Trophoblast cell (in vitro differentiated cells and primary cell): ENCODE results near the gene STK10.

Experiments
- DNase-seq, 2 donors: peaks; one replicate each; pipeline ENCODE4 v3.0.0-alpha.2; 2016
- H2AFZ ChIP-seq: 2 replicates; pipeline ENCODE4 v1.6.1; 2013; ENCODE audit warnings: low read length, moderate library complexity, mild to moderate bottlenecking; ENCODE audit not compliant: insufficient read depth, poor library complexity
- H2AK5ac ChIP-seq: 2 replicates; pipeline ENCODE4 v1.6.1; 2013; ENCODE audit warnings: mild to moderate bottlenecking, low read length
- H2BK120ac ChIP-seq: 2 replicates; pipeline ENCODE4 v1.6.1; 2013; ENCODE audit warnings: low read length, mild to moderate bottlenecking, moderate library complexity; ENCODE audit not compliant: insufficient read depth, poor library complexity
- H2BK12ac ChIP-seq: 2 replicates; pipeline ENCODE4 v1.6.1; 2013; ENCODE audit warnings: mild to moderate bottlenecking, low read length, moderate library complexity
- H2BK5ac ChIP-seq: 2 replicates; pipeline ENCODE4 v1.6.1; 2013; ENCODE audit warnings: low read length, low read depth, moderate library complexity, mild to moderate bottlenecking; ENCODE audit not compliant: poor library complexity
- H3K14ac ChIP-seq: 2 replicates; pipeline ENCODE4 v1.6.1; 2013; ENCODE audit warnings: mild to moderate bottlenecking, low read length
- H3K18ac ChIP-seq: 2 replicates; pipeline ENCODE4 v1.6.1; 2013; ENCODE audit warnings: mild to moderate bottlenecking, low read length
- H3K23ac ChIP-seq: 2 replicates; pipeline ENCODE4 v1.6.1; 2013; ENCODE audit warnings: low read length
- H3K27ac ChIP-seq: 2 replicates; pipeline ENCODE4 v1.5.1; 2013; ENCODE audit warnings: low read depth, mild to moderate bottlenecking, inconsistent platforms, low read length, moderate library complexity
- H3K27me3 ChIP-seq: 2 replicates; pipeline ENCODE4 v1.6.1; 2013; ENCODE audit warnings: inconsistent platforms, mild to moderate bottlenecking, low read length, moderate library complexity; ENCODE audit not compliant: insufficient read depth
- H3K36me3 ChIP-seq, 2 experiments: 1 replicate in 1 of 2; 2 replicates in 1 of 2; pipeline ENCODE4 v1.6.1; 2013; ENCODE audit warnings: low read length in 2 of 2, mild to moderate bottlenecking in 2 of 2, moderate library complexity in 1 of 2; ENCODE audit not compliant: insufficient read depth in 2 of 2, control insufficient read depth in 1 of 2
- H3K4ac ChIP-seq: 2 replicates; pipeline ENCODE4 v1.6.1; 2013; ENCODE audit warnings: low read depth, mild to moderate bottlenecking, low read length, moderate library complexity
- H3K4me1 ChIP-seq, 2 experiments: 1 replicate in 1 of 2; 2 replicates in 1 of 2; pipeline ENCODE4 v1.6.1; 2013; ENCODE audit warnings: low read length in 2 of 2, mild to moderate bottlenecking in 2 of 2, moderate library complexity in 1 of 2; ENCODE audit not compliant: insufficient read depth in 2 of 2, control insufficient read depth in 1 of 2
- H3K4me2 ChIP-seq: 2 replicates; pipeline ENCODE4 v1.6.1; 2013; ENCODE audit warnings: inconsistent platforms, mild to moderate bottlenecking, low read length, moderate library complexity
- H3K4me3 ChIP-seq: 2 replicates; pipeline ENCODE4 v1.5.1; 2013; ENCODE audit warnings: mild to moderate bottlenecking, low read depth, low read length, inconsistent platforms
- H3K79me1 ChIP-seq: one replicate; pipeline ENCODE4 v1.6.1; 2013; ENCODE audit warnings: low read length
- H3K79me2 ChIP-seq: 2 replicates; pipeline ENCODE4 v1.6.1; 2013; ENCODE audit warnings: low read length, mild to moderate bottlenecking; ENCODE audit not compliant: control insufficient read depth, insufficient read depth, poor library complexity
- H3K9ac ChIP-seq: 2 replicates; pipeline ENCODE4 v1.6.1; 2013; ENCODE audit warnings: mild to moderate bottlenecking, low read length
- H3K9me3 ChIP-seq: 2 replicates; pipeline ENCODE4 v1.6.1; 2013; ENCODE audit warnings: low read depth, mild to moderate bottlenecking, control low read depth, inconsistent platforms, low read length; ENCODE audit not compliant: insufficient read depth
- H4K12ac ChIP-seq: 2 replicates; pipeline ENCODE4 v1.6.1; 2013; ENCODE audit warnings: low read depth, mild to moderate bottlenecking, low read length, moderate library complexity
- H4K8ac ChIP-seq: 2 replicates; pipeline ENCODE4 v1.6.1; 2013; ENCODE audit warnings: low read depth, mild to moderate bottlenecking, low read length, moderate library complexity
- H4K91ac ChIP-seq: one replicate; pipeline ENCODE4 v1.6.1; 2013; ENCODE audit warnings: low read depth, mild to moderate bottlenecking, low read length, moderate library complexity
- WGBS: extraction: QIAGEN DNeasy Blood & Tissue Kit; methylation state at CpG from one replicate; pipeline ENCODE4 v1.1.7; 2013; ENCODE audit warnings: missing lambda C conversion rate; ENCODE audit not compliant: insufficient read length, insufficient coverage; ENCODE audit errors: extremely low coverage; 5-methylcytosine and 5-hydroxymethylcytosine counted together

The STK10 gene

DNA sequence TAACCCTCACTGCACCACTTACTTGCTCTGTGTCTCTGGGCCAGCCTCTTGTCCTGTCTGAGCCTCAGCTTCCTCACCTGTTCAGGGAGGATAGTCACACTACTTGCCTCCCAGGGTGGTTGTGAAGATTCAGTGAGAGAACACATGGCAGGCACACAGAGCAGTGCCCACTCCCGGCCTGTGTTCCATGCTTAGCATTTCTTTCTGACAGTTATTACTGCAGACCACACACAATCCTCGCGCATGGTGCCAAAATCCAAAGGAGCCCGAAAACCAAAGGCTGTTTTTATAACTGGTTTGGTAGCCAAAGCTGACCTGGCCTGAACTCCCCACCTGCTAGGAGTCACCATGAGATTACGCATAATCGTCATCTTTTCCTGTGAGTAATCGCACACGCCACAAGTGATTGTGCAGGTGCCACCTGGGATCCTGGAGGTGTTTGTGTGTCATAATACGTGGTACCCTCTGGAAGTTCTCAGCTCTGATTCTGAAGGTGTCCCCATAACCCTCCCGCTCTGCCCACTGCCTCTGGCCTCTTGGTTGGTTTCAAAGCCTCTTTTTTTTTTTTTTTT lies 97.0 kb downstream of the STK10 start:
- H2BK12ac ChIP-seq, result no peak overlapping the region
- H4K8ac ChIP-seq, result no peak overlapping the region
- H3K4me2 ChIP-seq, result no peak overlapping the region
- H3K27me3 ChIP-seq, result no peaks in the 10 kb centered on the region
- H3K36me3 ChIP-seq, result peaks cover 33 to 40% of the 10 kb centered on the region in 2 experiments
- no peak overlapping the region for H2AFZ ChIP-seq
- H3K23ac ChIP-seq, result no peak overlapping the region
- H3K79me1 ChIP-seq, result peaks cover 3% of the 10 kb centered on the region
- H3K4ac ChIP-seq, result no peak overlapping the region
- no CpG with 5 or more reads among the region's 10 CpGs for WGBS
- DNase-seq, result peak; percentile 93 to 94
- no peaks in the 10 kb centered on the region for H3K79me2 ChIP-seq
- H3K9ac ChIP-seq, result no peak overlapping the region
- no peak overlapping the region for H3K14ac ChIP-seq
- no peak overlapping the region for H2AK5ac ChIP-seq
- no peak overlapping the region for H2BK5ac ChIP-seq
- peaks cover 2% of the 10 kb centered on the region for H3K9me3 ChIP-seq
- no peak overlapping the region for H4K12ac ChIP-seq
- no peak overlapping the region for H3K27ac ChIP-seq
- no peak overlapping the region for H3K4me3 ChIP-seq
- H4K91ac ChIP-seq, result no peak overlapping the region
- no peak overlapping the region for H3K18ac ChIP-seq
- peaks cover 9 to 12% of the 10 kb centered on the region in 2 experiments for H3K4me1 ChIP-seq
- no peak overlapping the region for H2BK120ac ChIP-seq

DNA sequence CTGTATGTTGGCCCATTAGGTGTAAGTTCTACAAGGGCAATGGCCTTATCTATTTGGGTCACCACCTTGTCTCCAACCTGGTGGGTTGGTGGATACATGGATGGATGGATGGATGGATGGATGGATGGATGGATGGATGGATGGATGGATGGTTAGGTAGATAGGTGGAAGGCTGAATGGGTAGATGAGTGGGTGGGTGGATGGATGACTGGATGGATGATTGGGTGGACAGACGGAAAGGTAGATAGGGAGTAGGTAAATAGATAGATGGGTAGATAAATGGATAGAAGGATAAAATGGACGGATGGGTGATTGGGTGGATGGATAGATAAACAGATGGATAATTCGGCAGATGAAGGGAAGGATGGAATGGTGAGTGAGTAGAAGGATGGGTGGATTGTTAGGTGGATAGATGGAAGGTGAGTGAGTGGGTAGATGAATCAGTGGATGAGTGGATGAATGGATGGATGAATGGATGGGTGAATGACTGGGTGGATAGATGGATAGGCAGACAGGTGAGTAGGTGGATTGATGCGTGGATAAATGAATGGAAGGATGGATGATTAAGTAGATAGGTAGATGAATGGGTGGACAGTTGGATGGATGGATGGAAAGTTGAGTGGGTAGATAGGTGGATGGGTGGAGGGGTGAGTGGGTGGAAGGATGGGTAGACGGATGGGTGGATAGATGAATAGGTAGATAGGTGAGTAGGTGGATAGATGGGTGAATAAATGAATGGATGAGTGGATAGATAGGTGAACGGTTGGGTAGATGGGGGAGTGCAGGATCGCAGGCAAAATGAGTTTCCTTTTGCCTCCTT lies 98.5 kb downstream of the STK10 start:
- no peak overlapping the region for H4K8ac ChIP-seq
- H2BK5ac ChIP-seq, result no peak overlapping the region
- H3K27ac ChIP-seq, result no peak overlapping the region
- H3K18ac ChIP-seq, result no peak overlapping the region
- 100% methylated on average over 5 of the region's 7 CpGs for WGBS
- H3K4ac ChIP-seq, result no peak overlapping the region
- peaks cover 26 to 32% of the 10 kb centered on the region in 2 experiments for H3K36me3 ChIP-seq
- H2AFZ ChIP-seq, result no peak overlapping the region
- H2AK5ac ChIP-seq, result no peak overlapping the region
- H3K79me1 ChIP-seq, result peaks cover 6% of the 10 kb centered on the region
- no peaks in the 10 kb centered on the region for H3K27me3 ChIP-seq
- peaks cover 14 to 15% of the 10 kb centered on the region in 2 experiments for H3K4me1 ChIP-seq
- H3K4me2 ChIP-seq, result no peak overlapping the region
- no peak overlapping the region for H4K91ac ChIP-seq
- H3K4me3 ChIP-seq, result no peak overlapping the region
- no peak overlapping the region for H3K9ac ChIP-seq
- H2BK120ac ChIP-seq, result no peak overlapping the region
- no peak overlapping the region for H3K23ac ChIP-seq
- no peak overlapping the region for H2BK12ac ChIP-seq
- no peak for DNase-seq
- H4K12ac ChIP-seq, result no peak overlapping the region
- H3K14ac ChIP-seq, result no peak overlapping the region
- H3K9me3 ChIP-seq, result peaks cover 2% of the 10 kb centered on the region
- no peaks in the 10 kb centered on the region for H3K79me2 ChIP-seq

DNA sequence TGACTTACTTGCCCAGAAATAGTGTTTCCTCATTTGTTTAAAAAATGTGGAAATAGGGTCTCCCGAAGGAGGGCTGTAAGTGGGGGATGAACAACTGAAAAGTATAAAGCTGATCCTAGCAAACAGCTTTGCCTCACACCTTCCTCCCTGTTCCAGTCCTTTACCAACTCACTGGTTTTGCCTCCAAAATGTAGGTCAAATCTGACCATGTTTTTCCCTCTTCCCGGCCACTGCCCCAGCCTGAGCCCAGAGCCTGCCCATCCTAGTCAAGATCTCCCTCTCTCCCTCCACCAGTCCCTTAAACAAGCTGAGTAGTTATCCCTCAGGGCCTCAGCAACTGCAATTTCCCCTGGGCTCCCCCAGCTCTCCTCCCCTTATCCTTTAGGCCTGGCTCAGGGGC lies 99.2 kb downstream of the STK10 start:
- Histone ChIP-seq H3K4ac (no peak overlapping the region), H3K4me3 (no peak overlapping the region)

DNA sequence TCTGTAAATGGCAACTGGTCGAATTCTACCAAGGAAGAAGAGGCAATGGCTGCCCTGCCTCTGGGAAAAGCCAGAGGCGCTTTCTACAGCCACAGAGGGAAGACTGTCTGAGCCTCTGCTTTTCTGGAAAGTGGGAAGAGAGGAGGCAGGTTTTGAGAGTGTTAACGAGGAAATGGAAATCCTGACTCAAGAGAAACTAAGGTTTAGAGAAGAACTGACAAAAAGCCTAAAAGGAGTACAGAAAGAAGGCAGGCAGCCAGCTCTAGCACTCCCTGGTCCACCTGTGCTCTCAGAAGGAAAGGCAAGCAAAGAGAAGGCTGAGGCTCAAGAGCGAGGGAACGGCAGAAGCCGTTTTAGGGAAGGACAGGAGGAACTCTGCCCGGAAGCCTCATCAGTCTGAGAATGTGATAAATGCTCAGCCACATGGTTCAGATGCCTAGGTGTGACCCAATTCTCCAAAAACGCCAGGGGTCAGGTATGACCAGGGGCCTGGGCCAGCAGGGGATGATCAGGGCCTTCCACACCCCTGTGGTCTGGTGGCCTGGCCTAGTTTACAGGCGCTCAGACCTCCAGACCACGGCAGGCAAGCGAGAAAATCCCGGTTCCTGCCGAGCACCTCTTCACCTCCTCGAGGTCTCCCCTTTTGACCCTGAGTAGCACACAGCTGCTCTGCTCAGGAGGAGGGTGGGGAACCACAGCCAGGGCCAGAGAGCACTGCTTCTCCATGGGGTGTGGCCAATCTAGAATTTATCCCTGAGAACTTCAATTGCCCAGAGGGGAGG lies 101.6 kb downstream of the STK10 start:
- H4K12ac ChIP-seq, result no peak overlapping the region
- peak overlapping the region; percentile 37 for H4K91ac ChIP-seq
- peaks cover 11 to 16% of the 10 kb centered on the region in 2 experiments for H3K4me1 ChIP-seq
- H3K36me3 ChIP-seq, result peaks cover 24 to 30% of the 10 kb centered on the region in 2 experiments
- H2BK5ac ChIP-seq, result peak overlapping the region; percentile 4
- H3K4me3 ChIP-seq, result no peak overlapping the region
- no peak overlapping the region for H2AFZ ChIP-seq
- no peak overlapping the region for H4K8ac ChIP-seq
- no peak overlapping the region for H3K4me2 ChIP-seq
- no peaks in the 10 kb centered on the region for H3K79me2 ChIP-seq
- DNase-seq, result peak; percentile 95 to 97
- no peaks in the 10 kb centered on the region for H3K27me3 ChIP-seq
- peaks cover 2% of the 10 kb centered on the region for H3K9me3 ChIP-seq
- WGBS, result no CpG with 5 or more reads among the region's 14 CpGs
- H2BK120ac ChIP-seq, result peak overlapping the region; percentile 45
- peaks cover 6% of the 10 kb centered on the region for H3K79me1 ChIP-seq
- H3K9ac ChIP-seq, result no peak overlapping the region
- no peak overlapping the region for H3K14ac ChIP-seq
- no peak overlapping the region for H3K4ac ChIP-seq
- no peak overlapping the region for H2AK5ac ChIP-seq
- H3K27ac ChIP-seq, result peak overlapping the region; percentile 64
- no peak overlapping the region for H2BK12ac ChIP-seq
- no peak overlapping the region for H3K18ac ChIP-seq
- no peak overlapping the region for H3K23ac ChIP-seq

More for the DNA sequence above, 99.2 kb downstream of the STK10 start:
- H3K4me2 ChIP-seq, result no peak overlapping the region
- H3K36me3 ChIP-seq, result peaks cover 26 to 32% of the 10 kb centered on the region in 2 experiments
- no peak overlapping the region for H4K12ac ChIP-seq
- no peaks in the 10 kb centered on the region for H3K79me2 ChIP-seq
- no peak overlapping the region for H2BK5ac ChIP-seq
- peaks cover 2% of the 10 kb centered on the region for H3K9me3 ChIP-seq
- H3K9ac ChIP-seq, result no peak overlapping the region
- peaks cover 14 to 15% of the 10 kb centered on the region in 2 experiments for H3K4me1 ChIP-seq
- H4K91ac ChIP-seq, result no peak overlapping the region
- H4K8ac ChIP-seq, result no peak overlapping the region
- no peaks in the 10 kb centered on the region for H3K27me3 ChIP-seq
- no peak overlapping the region for H3K14ac ChIP-seq
- no peak overlapping the region for H2AFZ ChIP-seq
- no peak overlapping the region for H2BK12ac ChIP-seq
- WGBS, result no CpG with 5 or more reads among the region's 2 CpGs
- no peak overlapping the region for H3K27ac ChIP-seq
- H3K23ac ChIP-seq, result no peak overlapping the region
- H2BK120ac ChIP-seq, result no peak overlapping the region
- DNase-seq, result no peak
- H2AK5ac ChIP-seq, result no peak overlapping the region
- peaks cover 6% of the 10 kb centered on the region for H3K79me1 ChIP-seq
- H3K18ac ChIP-seq, result no peak overlapping the region
